Astrocyte (in vitro differentiated cells and primary cell): ENCODE measurements around the gene DNER. TPM values are rescaled to one million over a fixed set of nuclear protein-coding genes. Genes with fewer than 3 reads are reported as not detected.

Experiments
- DNase-seq: peaks from one replicate; pipeline ENCODE4 v3.0.0-alpha.2; 2010; ENCODE audit warnings: low read depth
- FAIRE-seq: peaks from 2 replicates; lab custom pipeline; 2011; peaks lifted over from hg19 to GRCh38; lab: Jason Lieb, UNC
- H2AFZ ChIP-seq: 2 replicates; pipeline ENCODE4 v1.6.0; 2012; ENCODE audit warnings: low read depth, low read length, inconsistent platforms
- H3K27ac ChIP-seq: 2 replicates; pipeline ENCODE4 v1.5.1; 2011; ENCODE audit warnings: low read depth, low read length, inconsistent platforms
- H3K27me3 ChIP-seq: 2 replicates; pipeline ENCODE4 v1.6.0; 2011; ENCODE audit warnings: low read length, inconsistent platforms; ENCODE audit not compliant: insufficient read depth
- H3K36me3 ChIP-seq: 2 replicates; pipeline ENCODE4 v1.5.1; 2011; ENCODE audit warnings: low read length, inconsistent platforms; ENCODE audit not compliant: insufficient read depth
- H3K4me1 ChIP-seq: 2 replicates; pipeline ENCODE4 v1.5.1; 2011; ENCODE audit warnings: low read length, inconsistent platforms; ENCODE audit not compliant: insufficient read depth
- H3K4me2 ChIP-seq: 2 replicates; pipeline ENCODE4 v1.6.0; 2012; ENCODE audit warnings: low read length, inconsistent platforms
- H3K4me3 ChIP-seq: 2 replicates; pipeline ENCODE4 v1.5.1; 2011; ENCODE audit warnings: low read depth, mild to moderate bottlenecking, low read length, inconsistent platforms; ENCODE audit not compliant: insufficient read depth
- H3K79me2 ChIP-seq: 2 replicates; pipeline ENCODE4 v1.6.0; 2012; ENCODE audit warnings: mild to moderate bottlenecking, low read length, inconsistent platforms; ENCODE audit not compliant: insufficient read depth
- H3K9ac ChIP-seq: 2 replicates; pipeline ENCODE4 v1.6.0; 2012; ENCODE audit warnings: mild to moderate bottlenecking, low read length, inconsistent platforms
- H3K9me3 ChIP-seq: 2 replicates; pipeline ENCODE4 v1.5.1; 2012; ENCODE audit warnings: low read depth, mild to moderate bottlenecking, low read length, inconsistent platforms; ENCODE audit not compliant: insufficient read depth
- H4K20me1 ChIP-seq: 2 replicates; pipeline ENCODE4 v1.6.0; 2012; ENCODE audit warnings: low read length, inconsistent platforms; ENCODE audit not compliant: insufficient read depth
- H3K27ac Mint-ChIP-seq: one replicate; pipeline ENCODE4 v1.8.0; 2021; ENCODE audit warnings: mild to moderate bottlenecking, mixed read lengths; ENCODE audit not compliant: unreplicated experiment
- H3K27me3 Mint-ChIP-seq: one replicate; pipeline ENCODE4 v1.8.0; 2021; ENCODE audit warnings: low read depth, mixed read lengths; ENCODE audit not compliant: unreplicated experiment
- H3K36me3 Mint-ChIP-seq: one replicate; pipeline ENCODE4 v1.8.0; 2021; ENCODE audit warnings: low read depth, mixed read lengths; ENCODE audit not compliant: unreplicated experiment
- H3K4me1 Mint-ChIP-seq: one replicate; pipeline ENCODE4 v1.8.0; 2021; ENCODE audit warnings: low read depth, mixed read lengths; ENCODE audit not compliant: unreplicated experiment
- H3K4me3 Mint-ChIP-seq: one replicate; pipeline ENCODE4 v1.8.0; 2021; ENCODE audit warnings: mild to moderate bottlenecking, moderate library complexity, mixed read lengths; ENCODE audit not compliant: unreplicated experiment
- H3K9me3 Mint-ChIP-seq: one replicate; pipeline ENCODE4 v1.8.0; 2021; ENCODE audit warnings: mild to moderate bottlenecking, mixed read lengths; ENCODE audit not compliant: unreplicated experiment
- CTCF ChIP-seq: IDR thresholded peaks from 2 replicates; pipeline ENCODE4 v1.5.1; 2011; ENCODE audit warnings: low read depth, mild to moderate bottlenecking, inconsistent platforms, low read length, moderate library complexity; ENCODE audit not compliant: insufficient read depth
- EZH2 ChIP-seq: IDR thresholded peaks from 2 replicates; pipeline ENCODE4 v1.6.1; 2012; ENCODE audit warnings: mild to moderate bottlenecking, low read length, inconsistent platforms; ENCODE audit not compliant: insufficient read depth
- total RNA-seq: library from RNA; stranded (reverse); gene quantifications from 2 replicates; pipeline ENCODE4 v1.2.1, GENCODE V29; 2021

The DNER gene
- total RNA-seq, 1 donor from 2014 or later: 1.0 TPM

GRCh38 chr2:229526951-229527350, 187.4 kb downstream of the DNER start:
- no peak overlapping the region for H3K4me3 ChIP-seq
- H3K9me3 Mint-ChIP-seq: no peaks in the 10 kb centered on the region
- DNase-seq (no peak), FAIRE-seq (no peak)
- H3K79me2 ChIP-seq: no peaks in the 10 kb centered on the region
- H3K4me3 Mint-ChIP-seq: no peak overlapping the region
- no peak overlapping the region for H3K27ac ChIP-seq
- H3K4me1 Mint-ChIP-seq: peaks cover 5% of the 10 kb centered on the region
- no peaks in the 10 kb centered on the region for H4K20me1 ChIP-seq
- no peak overlapping the region for H2AFZ ChIP-seq
- H3K4me2 ChIP-seq: no peak overlapping the region
- no peak overlapping the region for H3K9ac ChIP-seq
- no peaks in the 10 kb centered on the region for H3K9me3 ChIP-seq
- TF ChIP-seq CTCF (no peak), EZH2 (no peak)
- H3K27me3 Mint-ChIP-seq: peaks cover 6% of the 10 kb centered on the region
- H3K36me3 ChIP-seq: no peaks in the 10 kb centered on the region
- H3K36me3 Mint-ChIP-seq: no peaks in the 10 kb centered on the region
- no peaks in the 10 kb centered on the region for H3K27me3 ChIP-seq
- H3K27ac Mint-ChIP-seq: no peak overlapping the region
- H3K4me1 ChIP-seq: no peaks in the 10 kb centered on the region

GRCh38 chr2:229524799-229525198, 189.6 kb downstream of the DNER start:
- FAIRE-seq: no peak
- Histone ChIP-seq H3K79me2 (no peaks in the 10 kb centered on the region), H3K4me1 (no peaks in the 10 kb centered on the region), H3K36me3 (no peaks in the 10 kb centered on the region), H3K27me3 (no peaks in the 10 kb centered on the region), H3K9ac (no peak overlapping the region), H3K9me3 (no peaks in the 10 kb centered on the region), H3K27ac (no peak overlapping the region), H3K4me2 (no peak overlapping the region), H3K4me3 (no peak overlapping the region), H2AFZ (no peak overlapping the region), H4K20me1 (no peaks in the 10 kb centered on the region)
- no peak for DNase-seq
- TF ChIP-seq EZH2 (no peak), CTCF (no peak)
- Mint-ChIP-seq H3K27ac (no peak overlapping the region), H3K27me3 (peaks cover 6% of the 10 kb centered on the region), H3K4me1 (peaks cover 9% of the 10 kb centered on the region), H3K9me3 (no peaks in the 10 kb centered on the region), H3K36me3 (no peaks in the 10 kb centered on the region), H3K4me3 (no peak overlapping the region)

DNA sequence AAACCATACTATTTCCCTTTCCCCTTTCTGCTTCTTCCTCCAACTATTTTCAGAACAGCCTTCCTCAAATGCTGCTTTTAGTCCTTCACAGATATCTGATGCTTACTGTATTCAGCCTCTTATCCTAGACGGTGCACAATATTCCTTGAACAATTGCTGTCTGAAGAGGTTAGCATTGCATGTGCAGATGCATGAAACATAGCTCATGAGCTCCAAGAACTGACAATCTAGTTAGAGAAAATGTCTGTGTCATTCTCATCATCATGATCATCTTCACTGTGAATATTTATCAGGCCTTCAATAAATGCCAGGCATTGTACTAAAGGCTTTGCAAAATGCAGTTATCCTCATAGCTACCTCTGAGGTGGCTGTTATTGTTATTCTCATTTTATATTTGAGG, 190.7 kb downstream of the DNER start:
- Mint-ChIP-seq H3K36me3 (no peaks in the 10 kb centered on the region), H3K4me3 (no peak overlapping the region), H3K4me1 (peaks cover 15% of the 10 kb centered on the region), H3K27me3 (peaks cover 4% of the 10 kb centered on the region), H3K9me3 (no peaks in the 10 kb centered on the region), H3K27ac (no peak overlapping the region)
- H3K9me3 ChIP-seq: no peaks in the 10 kb centered on the region
- H3K27me3 ChIP-seq: no peaks in the 10 kb centered on the region
- no peak overlapping the region for H3K27ac ChIP-seq
- H3K4me1 ChIP-seq: no peaks in the 10 kb centered on the region
- no peak overlapping the region for H3K9ac ChIP-seq
- no peak overlapping the region for H2AFZ ChIP-seq
- no peak for TF ChIP-seq EZH2
- TF ChIP-seq CTCF: no peak
- H3K4me3 ChIP-seq: no peak overlapping the region
- H3K36me3 ChIP-seq: no peaks in the 10 kb centered on the region
- no peaks in the 10 kb centered on the region for H3K79me2 ChIP-seq
- no peak overlapping the region for H3K4me2 ChIP-seq
- no peaks in the 10 kb centered on the region for H4K20me1 ChIP-seq
- no peak for DNase-seq
- no peak for FAIRE-seq
